CD14-positive monocyte (primary cell): ENCODE results near the gene CENPVL1. TPM values are rescaled to one million over a fixed set of nuclear protein-coding genes. Genes with fewer than 3 reads are reported as not detected.

Source experiments
- DNase-seq, 3 donors: peaks; one replicate each; pipeline ENCODE4 v3.0.0-alpha.2; 2011 to 2022
- H2AFZ ChIP-seq: 2 replicates; pipeline ENCODE4 v1.6.0; 2012; ENCODE audit warnings: mild to moderate bottlenecking, low read depth, low read length, inconsistent platforms; ENCODE audit not compliant: insufficient read depth, poor library complexity, severe bottlenecking
- H3K27ac ChIP-seq, 2 donors: 1 replicate in 1 of 2; 2 replicates in 1 of 2; pipeline ENCODE4 v1.5.1; 2012 to 2013; ENCODE audit warnings: low read length in 2 of 2, control low read depth in 1 of 2, inconsistent platforms in 1 of 2, low read depth in 1 of 2, mild to moderate bottlenecking in 1 of 2
- H3K27me3 ChIP-seq, 2 donors: one replicate each; pipeline versions ENCODE4 v1.6.0 to v1.6.1; 2011 to 2013; ENCODE audit warnings: low read length in 2 of 2; ENCODE audit not compliant: control insufficient read depth in 2 of 2, insufficient read depth in 2 of 2
- H3K36me3 ChIP-seq, 2 donors: replicated peaks in 1 of 2; 1 replicate in 1 of 2; 2 replicates in 1 of 2; pipeline versions ENCODE4 v1.5.1 to v1.6.1; 2012 to 2013; ENCODE audit warnings: low read length in 2 of 2, control low read depth in 1 of 2, inconsistent platforms in 1 of 2, mild to moderate bottlenecking in 1 of 2; ENCODE audit not compliant: insufficient read depth in 2 of 2, control insufficient read depth in 1 of 2
- H3K4me1 ChIP-seq, 2 donors: 1 replicate in 1 of 2; 2 replicates in 1 of 2; pipeline versions ENCODE4 v1.5.1 to v1.6.1; 2012 to 2013; ENCODE audit warnings: low read length in 2 of 2, control low read depth in 1 of 2, inconsistent platforms in 1 of 2, mild to moderate bottlenecking in 1 of 2, moderate library complexity in 1 of 2; ENCODE audit not compliant: insufficient read depth in 2 of 2, control insufficient read depth in 1 of 2
- H3K4me2 ChIP-seq: replicated peaks from 2 replicates; pipeline ENCODE3; 2012; ENCODE audit warnings: low read length, moderate library complexity, mild to moderate bottlenecking; ENCODE audit not compliant: poor library complexity, severe bottlenecking; ENCODE audit errors: extremely low read depth
- H3K4me3 ChIP-seq, 3 experiments: fragments of 200-600 bp in 1 of 3; sonication (generic) in 1 of 3; replicated peaks in 1 of 3; 1 replicate in 2 of 3; 2 replicates in 1 of 3; pipeline ENCODE4 v1.5.1; 2011 to 2013; ENCODE audit warnings: low read length in 3 of 3, mild to moderate bottlenecking in 3 of 3, control low read depth in 2 of 3, low read depth in 2 of 3, inconsistent platforms in 1 of 3, moderate library complexity in 1 of 3
- H3K79me2 ChIP-seq: 2 replicates; pipeline ENCODE4 v1.6.0; 2012; ENCODE audit warnings: mild to moderate bottlenecking, control low read depth, inconsistent platforms, low read length, moderate library complexity; ENCODE audit not compliant: insufficient read depth
- H3K9ac ChIP-seq: 2 replicates; pipeline ENCODE4 v1.6.0; 2017; ENCODE audit warnings: low read length, mild to moderate bottlenecking; ENCODE audit not compliant: insufficient read depth, poor library complexity, severe bottlenecking
- H3K9me3 ChIP-seq, 2 donors: replicated peaks in 1 of 2; 1 replicate in 1 of 2; 2 replicates in 1 of 2; pipeline versions ENCODE4 v1.5.1 to v1.6.1; 2012 to 2013; ENCODE audit warnings: low read length in 2 of 2, control low read depth in 1 of 2; ENCODE audit not compliant: control insufficient read depth in 1 of 2, insufficient read depth in 1 of 2
- H4K20me1 ChIP-seq: 2 replicates; pipeline ENCODE4 v1.6.0; 2012; ENCODE audit warnings: mild to moderate bottlenecking, low read length, control low read depth, moderate library complexity; ENCODE audit not compliant: insufficient read depth
- H3K27ac Mint-ChIP-seq, 7 donors: one replicate each; pipeline ENCODE4 v1.8.0; 2020; ENCODE audit warnings: mild to moderate bottlenecking in 7 of 7, mixed read lengths in 7 of 7, moderate library complexity in 6 of 7, inconsistent platforms in 2 of 7
- H3K27me3 Mint-ChIP-seq, 3 donors: one replicate each; pipeline ENCODE4 v1.8.0; 2021 to 2022; ENCODE audit warnings: low read depth in 3 of 3, mild to moderate bottlenecking in 3 of 3, mixed read lengths in 3 of 3, moderate library complexity in 3 of 3, inconsistent platforms in 1 of 3
- H3K36me3 Mint-ChIP-seq, 2 donors: one replicate each; pipeline ENCODE4 v1.8.0; 2020; ENCODE audit warnings: mixed read lengths in 2 of 2, inconsistent platforms in 1 of 2, mild to moderate bottlenecking in 1 of 2
- H3K4me1 Mint-ChIP-seq: one replicate; pipeline ENCODE4 v1.8.0; 2020; ENCODE audit warnings: mild to moderate bottlenecking, mixed read lengths
- H3K4me3 Mint-ChIP-seq, 2 donors: one replicate each; pipeline ENCODE4 v1.8.0; 2020; ENCODE audit warnings: mild to moderate bottlenecking in 2 of 2, mixed read lengths in 2 of 2, moderate library complexity in 1 of 2
- H3K9me3 Mint-ChIP-seq, 7 donors: one replicate each; pipeline ENCODE4 v1.8.0; 2020 to 2022; ENCODE audit warnings: mixed read lengths in 7 of 7, mild to moderate bottlenecking in 6 of 7, moderate library complexity in 6 of 7, inconsistent platforms in 2 of 7
- CTCF ChIP-seq: fragments of 200-600 bp; IDR thresholded peaks from one replicate; pipeline ENCODE4 v1.8.0; 2022; ENCODE audit warnings: antibody characterized with exemption, mild to moderate bottlenecking
- WGBS: methylation state at CpG from one replicate; pipeline ENCODE4 v1.1.5; 2013; ENCODE audit warnings: missing lambda C conversion rate; ENCODE audit not compliant: insufficient coverage; 5-methylcytosine and 5-hydroxymethylcytosine counted together
- intact Hi-C, 2 donors: fragments of 100-400 bp; cut with micrococcal nuclease; formaldehyde crosslinking; loops; one replicate each; pipeline versions ENCODE4 v1.15.0 to v1.15.1; 2023
- polyA plus RNA-seq, 3 donors: library from polyadenylated mRNA; depleted of rRNA in 1 of 3; unstranded in 2 of 3; stranded (reverse) in 1 of 3; fragments of 300-500 nt in 2 of 3; fragments of >200 nt in 1 of 3; fragmentation: Illumina TruSeq in 2 of 3; gene quantifications; 1 replicate in 2 of 3; 2 replicates in 1 of 3; pipeline ENCODE4 v1.2.3, GENCODE V29; 2012 to 2021

The CENPVL1 gene
- polyA plus RNA-seq, 3 donors, result not detected

GRCh38 chrX:51760657-51761056 is 50.3 kb downstream of the CENPVL1 start:
- no peak overlapping the region for H3K27ac ChIP-seq
- no peaks in the 10 kb centered on the region for H3K36me3 ChIP-seq
- Mint-ChIP-seq H3K27me3 (peaks cover 0 to 4% (median 0%) of the 10 kb centered on the region in 3 donors), H3K4me3 (no peak overlapping the region), H3K9me3 (peaks cover 0 to 10% (median 0%) of the 10 kb centered on the region in 7 donors), H3K36me3 (no peaks in the 10 kb centered on the region), H3K27ac (no peak overlapping the region), H3K4me1 (peaks cover 3% of the 10 kb centered on the region)
- DNase-seq, result no peak
- H3K4me3 ChIP-seq, result no peak overlapping the region
- no peaks in the 10 kb centered on the region for H4K20me1 ChIP-seq
- intact Hi-C loops, result no loop called here
- H3K4me2 ChIP-seq, result no peak overlapping the region
- no peak overlapping the region for H3K9ac ChIP-seq
- H2AFZ ChIP-seq, result no peak overlapping the region
- no peaks in the 10 kb centered on the region for H3K4me1 ChIP-seq
- peaks cover 0 to 2% of the 10 kb centered on the region in 2 donors for H3K27me3 ChIP-seq
- H3K79me2 ChIP-seq, result no peaks in the 10 kb centered on the region
- no peak for TF ChIP-seq CTCF
- WGBS, result no CpG with 5 or more reads among the region's 4 CpGs
- H3K9me3 ChIP-seq, result no peaks in the 10 kb centered on the region

Other genes with a start within 250 kb of the CENPVL1 start
- under 1 TPM in 2 of 3 donors, not detected in 1; 0.07 to 0.09 TPM for gene NUDT11, start 213.9 kb upstream of the CENPVL1 start, polyA plus RNA-seq
- gene CENPVL3, start 91.6 kb upstream of the CENPVL1 start, polyA plus RNA-seq, result not detected
- not detected for gene CENPVL2, start 27.7 kb upstream of the CENPVL1 start, polyA plus RNA-seq
- 1 to 10 TPM in 2 of 3 donors, under 1 TPM in 1; 0.40 to 1.6 (median 1.4) TPM for gene GSPT2, start 32.9 kb downstream of the CENPVL1 start, polyA plus RNA-seq
- 1 to 10 TPM; 3.2 to 7.3 (median 4.0) TPM for gene MAGED1, start 183.1 kb downstream of the CENPVL1 start, polyA plus RNA-seq